Hematopoietic multipotent progenitor cell treated with erythropoietin and hydrocortisone succinate and interleukin-3 and kit ligand, for 15 days (in vitro differentiated cells): Measurements from ENCODE around the gene IFI27.
A peak's percentile ranks its signal among the peaks of the same experiment; 100 is the strongest.

Experiments
- DNase-seq: peaks from one replicate; pipeline ENCODE4 v3.0.0-alpha.2; 2015; ENCODE audit warnings: low spot score

Gene IFI27

DNA sequence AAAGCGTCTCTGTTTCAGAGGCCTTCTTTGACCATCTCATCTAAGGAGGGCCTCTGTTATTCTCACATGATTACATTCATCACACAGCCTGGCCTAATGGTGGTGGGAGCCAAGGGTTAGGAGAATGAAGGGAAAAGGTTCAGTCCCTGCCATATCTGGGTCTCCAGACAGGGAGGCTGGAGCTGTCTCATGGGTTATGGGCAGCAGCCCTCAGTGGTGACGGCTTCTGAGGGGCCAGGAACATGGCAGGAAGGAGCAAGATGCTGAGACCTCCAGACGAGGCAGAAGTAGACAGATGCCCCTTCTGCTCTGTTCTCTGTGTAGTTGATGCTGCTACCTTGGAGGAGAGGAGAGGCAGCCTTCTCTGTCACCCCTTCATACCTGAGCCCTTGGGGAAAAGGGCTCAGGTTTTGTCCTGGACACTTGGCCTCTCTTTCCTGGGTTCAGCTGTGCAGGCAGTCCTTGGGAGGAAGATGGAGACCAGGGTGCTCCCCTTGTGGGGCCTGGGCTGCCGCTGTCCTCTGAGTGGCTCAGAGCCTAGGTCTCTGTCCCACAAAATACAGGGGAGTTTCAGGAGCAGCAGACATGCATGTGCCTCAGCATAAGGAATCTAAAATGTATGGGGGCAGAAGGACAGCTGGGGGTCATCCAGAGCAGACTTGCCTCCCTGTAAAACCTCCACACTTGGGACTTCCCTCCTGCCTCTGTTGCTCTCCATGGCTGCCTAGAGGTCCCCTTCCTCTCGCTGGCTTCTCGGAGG is 15.3 kb downstream of the IFI27 start:
- DNase-seq = no peak

DNA sequence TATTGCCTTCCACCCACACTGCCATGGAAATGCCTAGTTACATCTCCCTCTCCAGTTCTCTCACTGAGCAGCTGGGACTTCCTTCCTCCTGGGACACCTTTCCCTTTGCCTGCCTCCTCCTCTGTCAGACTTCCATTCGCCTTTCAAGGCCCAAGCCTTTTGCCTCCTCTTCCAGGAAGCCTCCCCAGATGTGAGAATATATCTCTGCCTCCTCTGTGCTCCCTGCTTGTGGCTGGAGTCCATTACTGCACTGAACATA is 15.8 kb downstream of the IFI27 start:
- DNase-seq = no peak

DNA sequence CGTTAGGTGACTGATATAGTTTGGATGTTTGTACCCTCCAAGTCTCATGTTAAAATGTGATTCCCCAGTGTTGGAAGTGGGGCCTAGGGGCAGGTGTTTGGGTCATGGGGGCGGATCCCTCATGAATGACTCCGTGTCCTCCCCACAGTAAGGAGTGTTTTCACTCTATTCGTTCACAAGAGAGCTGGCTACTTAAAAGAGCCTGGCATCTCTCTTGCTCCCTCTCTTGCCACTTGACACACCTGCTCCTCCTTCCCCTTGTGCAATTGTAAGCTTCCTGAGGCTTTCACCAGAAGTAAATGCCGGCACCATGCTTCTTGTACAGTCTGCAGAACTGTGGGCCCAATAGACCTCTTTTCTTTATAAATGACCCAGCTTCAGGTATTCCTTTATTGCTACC is 16.3 kb downstream of the IFI27 start:
- DNase-seq = no peak

DNA sequence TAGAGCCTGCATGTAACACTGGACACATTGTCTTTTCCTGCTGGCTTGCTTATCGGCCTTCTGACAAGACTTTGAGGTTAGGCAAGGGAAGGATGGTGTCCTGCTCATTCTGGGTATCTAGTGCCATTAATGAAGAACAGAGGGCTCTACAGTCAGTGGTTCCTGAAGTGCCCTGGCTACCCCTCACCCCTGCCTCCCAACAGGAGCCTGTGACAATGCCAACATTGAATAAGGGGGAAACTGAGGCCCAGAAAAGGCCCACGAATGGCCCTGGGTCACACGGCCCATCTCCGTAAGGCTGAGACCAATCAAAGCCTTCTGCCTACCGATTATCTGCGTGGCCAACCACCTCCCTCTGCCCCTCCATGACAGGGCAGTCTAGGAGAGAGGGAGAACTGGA is 16.8 kb downstream of the IFI27 start:
- DNase-seq = no peak

DNA sequence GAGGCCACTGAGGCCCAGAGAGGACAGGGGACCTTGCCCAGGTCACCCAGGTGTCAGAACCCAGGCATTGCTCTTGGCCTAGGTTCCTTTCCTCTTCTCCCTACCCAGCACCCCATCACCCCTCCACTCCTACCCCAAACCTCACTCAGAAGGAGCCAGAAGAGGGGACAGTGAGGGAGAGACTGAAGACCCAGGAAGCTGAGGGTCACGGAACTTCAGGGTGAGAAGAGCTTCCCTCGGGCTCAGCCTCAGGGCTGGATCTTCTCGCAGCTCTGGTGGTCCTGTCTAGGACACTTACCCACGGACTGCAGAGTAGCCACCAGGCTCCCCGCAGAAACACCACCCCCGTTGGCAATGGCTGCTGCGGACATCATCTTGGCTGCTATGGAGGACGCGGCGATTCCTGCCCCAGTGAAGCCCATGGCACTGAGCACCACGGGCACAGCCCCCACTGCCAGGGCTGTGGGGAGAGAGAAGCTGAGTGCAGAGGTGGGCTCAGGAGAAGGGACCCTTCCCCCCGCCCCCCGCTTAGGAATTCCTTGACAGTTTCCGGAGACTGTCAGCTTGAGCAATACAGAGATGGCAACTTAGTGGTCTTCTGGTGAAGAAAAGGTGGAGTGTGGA is 17.8 kb downstream of the IFI27 start:
- no peak for DNase-seq

DNA sequence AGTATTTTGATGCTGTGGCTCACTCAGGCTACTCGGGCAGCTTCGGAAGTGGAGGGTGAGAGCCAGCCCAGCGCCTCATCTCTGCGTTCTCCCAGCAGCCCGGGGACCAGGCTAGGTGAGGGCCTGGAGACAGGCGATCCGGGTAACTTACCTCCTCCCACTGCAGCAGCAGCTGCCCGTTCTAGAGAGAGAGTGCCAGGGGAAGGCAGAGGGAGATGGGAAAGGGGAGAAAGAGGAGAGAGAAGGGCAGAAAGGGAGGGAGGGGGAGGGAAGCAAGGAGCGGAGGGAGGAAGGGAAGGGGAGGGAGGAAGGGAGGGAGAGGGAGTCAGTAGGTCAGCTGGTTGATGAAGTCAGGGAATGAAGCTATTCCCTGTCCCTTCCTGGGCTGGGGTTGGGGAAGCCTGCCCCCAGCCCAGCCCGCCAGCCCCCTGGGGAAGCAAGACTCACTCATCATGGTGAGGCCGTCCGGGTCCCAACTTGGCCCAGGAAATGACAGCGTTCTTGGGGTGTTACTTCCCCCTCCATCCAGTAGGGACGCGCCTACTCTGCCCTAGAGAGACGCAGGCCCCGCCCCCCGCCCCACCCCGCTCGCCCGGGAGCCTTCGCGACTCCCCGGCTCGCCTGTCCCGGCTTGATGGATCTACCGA is 18.7 kb downstream of the IFI27 start, which contains the start of gene IFI27L2:
Gene IFI27L2, minus strand, starts transcription at position 494 of the 647 bp plus-strand sequence. Its CDS starts 40 bp downstream, at position 454.
- DNase-seq = peak; percentile 77

DNA sequence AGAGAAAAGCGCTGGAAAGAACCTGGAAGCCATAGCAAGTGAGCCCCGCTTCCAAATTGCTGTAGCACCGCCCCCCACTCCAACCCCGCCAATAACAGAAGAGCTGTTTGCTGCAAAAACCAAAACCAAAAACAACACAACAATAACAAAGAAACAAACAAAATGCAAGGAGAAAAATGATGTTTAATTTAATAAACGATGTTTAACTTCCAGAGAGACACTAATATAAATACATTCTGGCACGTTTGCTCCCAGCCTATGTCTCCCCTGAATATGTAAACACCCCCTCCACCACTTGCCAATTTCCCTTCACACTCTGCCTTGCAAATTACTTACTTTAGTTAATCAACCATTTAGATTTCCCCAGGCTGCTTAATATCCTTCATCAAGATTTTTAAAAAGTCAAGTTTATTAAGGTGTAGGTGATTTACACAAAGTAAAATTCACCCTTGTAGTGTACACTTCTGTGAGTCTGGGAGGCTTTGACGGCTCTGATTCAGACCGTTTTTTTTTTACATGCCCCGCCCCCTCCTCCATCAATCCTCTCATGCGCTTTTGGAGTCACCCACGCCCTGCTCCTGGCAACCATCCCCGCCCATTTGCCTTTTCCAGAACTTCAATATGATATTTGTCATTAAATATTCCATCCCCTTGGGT is 19.4 kb downstream of the IFI27 start:
- DNase-seq = peak; percentile 49

DNA sequence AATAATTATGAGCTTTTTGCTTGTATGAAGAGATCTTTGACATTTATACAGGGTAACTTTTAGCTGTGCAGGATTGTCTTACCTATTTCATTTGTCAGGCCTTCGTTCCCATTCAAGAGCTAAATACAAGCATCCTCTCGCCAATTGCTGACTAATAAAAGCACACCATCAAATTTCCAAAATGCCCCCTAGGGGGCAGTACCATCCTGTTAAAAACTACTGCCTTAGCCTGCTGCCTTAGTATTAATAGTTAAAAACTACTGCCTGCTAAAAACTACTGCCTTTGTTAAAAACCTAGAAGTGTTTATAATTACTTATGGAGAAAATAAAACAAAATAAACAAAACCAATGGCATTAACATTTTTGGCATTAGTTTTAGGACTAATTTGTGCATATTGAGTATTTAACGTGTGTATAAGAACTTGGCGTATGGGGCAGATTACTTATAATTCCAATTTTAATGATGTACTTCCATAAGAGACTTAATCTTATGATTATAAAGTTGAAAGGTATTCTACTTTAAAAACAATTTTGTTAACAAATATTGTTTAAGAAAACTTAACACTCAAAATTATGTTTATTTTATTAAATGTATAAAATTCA is 21.9 kb downstream of the IFI27 start:
- peak; percentile 75 for DNase-seq

DNA sequence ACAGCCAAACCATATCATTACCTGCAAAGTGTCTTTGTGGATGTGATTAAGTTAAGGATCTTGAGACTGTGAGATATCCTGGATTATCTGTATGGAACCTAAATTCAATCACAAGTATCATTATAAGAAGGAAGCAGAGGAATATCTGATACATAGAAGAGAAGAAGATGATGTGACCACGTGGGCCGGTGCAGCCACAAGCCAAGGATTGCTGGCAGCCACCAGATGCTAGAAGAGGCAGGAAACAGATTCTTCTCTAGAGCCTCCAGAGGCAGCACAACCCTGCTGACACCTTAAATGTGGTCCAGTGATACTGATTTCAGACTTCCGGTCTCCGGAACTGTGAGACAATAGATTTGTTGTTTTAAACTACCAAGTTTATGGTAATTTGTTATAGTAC is 24.9 kb downstream of the IFI27 start:
- no peak for DNase-seq

DNA sequence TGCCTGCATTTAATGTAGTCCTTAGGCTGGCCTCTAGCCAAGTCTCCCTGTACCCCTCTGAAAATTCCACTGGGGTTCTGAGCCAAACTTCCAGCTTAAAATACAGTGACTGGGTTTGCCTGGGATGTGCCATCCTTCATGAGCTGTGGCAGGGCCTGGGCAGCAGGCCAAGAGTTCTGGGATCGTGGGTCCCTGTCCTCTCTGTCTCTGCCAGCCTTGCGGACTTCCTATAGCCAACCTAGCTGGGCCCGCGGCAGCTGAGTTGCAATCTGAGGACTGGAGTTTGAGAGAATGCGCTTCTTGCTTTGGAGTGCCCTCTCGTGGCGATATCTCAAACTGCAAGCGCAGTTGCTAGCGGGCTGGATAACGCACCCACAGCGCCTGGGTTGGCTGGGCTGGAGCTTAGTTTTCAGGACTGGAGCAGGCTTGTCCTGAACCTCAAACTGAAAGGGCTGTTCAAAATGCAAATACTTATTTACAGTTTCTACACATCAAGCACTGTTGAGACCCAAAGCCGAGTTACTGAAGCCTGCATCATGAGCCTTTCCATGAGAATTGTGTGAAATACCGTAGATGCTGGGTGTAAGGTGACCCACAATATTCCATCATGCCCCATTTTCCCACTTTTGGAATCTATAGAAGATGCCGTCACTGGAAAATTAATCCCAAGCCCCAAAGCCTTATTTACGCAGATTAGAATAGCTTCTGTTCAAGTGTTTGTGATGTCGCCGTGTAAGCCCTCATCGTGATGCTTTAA is 26.2 kb downstream of the IFI27 start:
- peak; percentile 79 for DNase-seq

DNA sequence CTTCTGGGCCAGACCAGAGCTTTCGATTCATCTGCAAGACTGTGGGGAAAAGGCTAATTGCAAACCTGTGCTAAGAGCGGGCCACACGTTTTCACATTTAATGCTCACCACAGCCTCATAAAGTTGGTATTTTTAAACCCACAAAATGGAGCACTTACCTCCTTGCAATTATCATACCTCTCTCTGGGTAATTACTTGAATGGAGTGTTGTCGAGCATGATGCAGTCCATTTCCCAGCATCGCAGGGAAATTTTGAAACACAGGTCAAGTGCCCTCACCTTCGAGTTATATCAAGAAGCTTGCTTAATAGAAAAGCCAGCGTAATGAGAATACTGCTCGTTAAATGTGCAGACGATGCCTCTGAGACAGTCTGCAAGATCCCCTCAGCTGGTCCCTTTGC is 27.7 kb downstream of the IFI27 start:
- DNase-seq = no peak

DNA sequence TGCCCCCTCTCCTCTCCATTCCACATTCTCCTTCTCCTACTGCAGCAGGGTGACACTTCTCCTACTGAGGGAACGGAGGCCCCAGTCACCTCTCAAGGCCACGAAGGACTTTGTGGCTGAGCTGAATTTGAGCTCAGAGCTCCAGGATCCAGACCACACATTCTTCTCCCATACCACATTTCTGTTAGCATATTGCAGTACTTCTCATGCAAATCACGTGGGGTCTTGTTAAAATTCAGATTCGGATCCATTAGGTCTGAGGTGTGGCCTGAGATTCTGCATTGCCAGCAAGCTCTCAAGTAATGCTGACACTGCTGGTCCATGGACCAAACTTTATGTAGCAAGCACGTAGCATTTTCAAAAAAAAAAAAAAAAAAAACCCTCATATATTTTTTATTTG is 28.5 kb downstream of the IFI27 start:
- no peak for DNase-seq

DNA sequence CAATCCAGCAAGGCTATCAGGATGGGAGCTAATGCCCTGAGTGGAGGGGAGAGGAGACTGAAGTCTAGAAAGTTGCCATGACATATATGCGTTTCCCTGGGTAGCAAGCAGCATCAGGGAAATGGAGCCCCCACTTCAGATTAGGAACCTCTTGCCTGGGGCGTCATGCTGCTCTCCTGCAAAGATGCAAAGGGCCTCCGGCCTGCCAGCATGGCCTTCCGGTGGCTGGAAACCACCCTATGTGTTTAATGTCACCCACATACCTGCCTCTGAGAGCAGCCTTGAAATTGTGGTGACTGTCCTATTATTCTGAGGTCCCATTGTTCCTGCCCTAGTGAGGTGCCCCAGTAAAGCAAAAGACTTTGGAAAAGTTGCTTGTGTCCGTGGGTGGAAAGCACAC is 28.9 kb downstream of the IFI27 start:
- no peak for DNase-seq

DNA sequence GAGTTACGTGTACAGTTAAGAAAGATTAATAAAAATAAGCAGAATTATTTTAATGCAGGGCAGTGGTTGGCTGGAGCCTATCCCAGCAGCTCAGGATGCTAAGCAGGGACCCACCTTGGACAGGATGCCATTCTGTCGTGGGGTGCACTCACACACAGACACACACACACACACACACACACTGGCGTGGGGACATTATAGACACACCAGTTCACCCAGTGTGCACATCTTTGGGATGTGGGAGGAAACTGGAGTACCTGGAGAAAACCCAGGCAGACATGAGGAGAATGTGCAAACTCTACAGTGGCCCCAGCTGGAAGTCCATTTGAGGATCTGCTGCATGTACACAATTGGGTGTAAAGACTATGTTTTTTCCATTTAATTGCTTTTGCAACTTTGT is 31.7 kb downstream of the IFI27 start:
- DNase-seq = no peak

DNA sequence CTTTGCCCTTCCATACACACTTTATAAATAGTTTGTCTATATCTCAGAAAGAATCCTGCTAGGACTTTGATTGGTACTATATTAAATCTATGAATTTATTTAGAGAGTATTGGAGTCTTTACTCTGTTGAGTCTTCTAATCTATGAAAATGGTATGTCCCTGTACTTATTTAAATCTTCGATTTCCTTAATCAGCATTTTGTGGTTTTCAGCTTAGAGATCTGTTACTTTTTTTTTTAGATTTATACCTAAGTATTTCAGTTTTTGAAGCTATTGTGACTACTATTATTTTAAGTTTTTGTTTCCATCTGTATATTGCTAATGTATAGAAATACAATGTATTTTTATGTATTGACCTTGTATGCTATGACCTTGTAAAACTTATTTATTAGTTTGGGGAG is 32.3 kb downstream of the IFI27 start:
- no peak for DNase-seq

DNA sequence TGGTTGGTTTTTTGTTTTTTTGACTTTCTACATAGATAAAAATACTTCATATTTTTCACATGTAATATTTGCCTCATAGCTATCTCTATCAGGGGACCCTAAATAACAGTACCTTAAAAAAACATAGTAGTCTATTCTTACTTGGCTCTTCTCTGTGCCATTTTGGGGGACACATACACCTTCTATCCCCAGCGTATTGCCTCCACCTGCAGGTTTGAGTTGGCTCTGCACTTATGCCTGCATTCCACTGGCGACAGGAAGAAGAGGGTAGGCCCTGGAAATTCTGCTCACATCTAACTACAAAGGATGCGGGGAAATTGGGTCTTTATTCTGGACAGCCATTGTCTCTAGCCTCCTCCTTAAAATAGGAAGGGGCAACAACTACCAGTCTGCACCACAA is 32.7 kb downstream of the IFI27 start:
- DNase-seq = no peak

DNA sequence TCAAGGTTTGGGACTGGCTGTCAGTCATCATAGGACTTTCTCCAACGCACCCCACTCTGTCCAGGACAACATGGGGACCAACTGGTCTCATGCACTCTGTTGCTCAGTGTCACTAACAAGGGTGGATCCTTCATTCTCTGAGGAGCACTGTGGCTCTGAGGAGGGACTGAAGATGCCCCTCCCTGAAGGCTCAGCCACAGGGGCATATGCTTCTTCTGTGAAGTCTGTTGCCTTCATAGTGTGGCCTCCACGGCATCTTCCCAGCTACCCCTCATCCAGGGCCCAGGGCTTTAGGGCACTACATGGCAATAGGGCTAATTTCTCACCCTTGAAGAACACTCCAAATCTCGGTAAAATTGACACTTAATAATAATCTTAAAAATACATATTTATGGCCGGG is 33.2 kb downstream of the IFI27 start:
- DNase-seq = no peak

DNA sequence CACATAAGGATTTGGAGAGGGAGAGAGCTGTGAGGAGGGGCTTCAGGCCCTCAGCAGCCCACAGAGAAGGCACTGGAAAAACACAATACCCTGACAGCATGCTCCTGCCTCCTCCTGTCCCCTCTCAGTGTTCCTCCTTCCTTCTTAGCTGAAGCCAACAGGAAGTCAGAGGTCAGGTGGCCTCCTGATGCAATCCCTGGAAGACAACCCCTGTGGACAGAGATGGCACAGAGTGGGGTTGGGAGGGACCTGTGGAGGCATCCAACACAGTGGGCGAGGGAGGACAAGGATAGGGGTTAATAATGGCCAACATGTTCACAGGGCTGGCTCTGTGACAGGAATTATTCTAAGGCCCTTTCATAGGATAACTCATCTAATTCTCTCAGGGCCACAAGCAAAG is 34.2 kb downstream of the IFI27 start:
- DNase-seq = no peak

DNA sequence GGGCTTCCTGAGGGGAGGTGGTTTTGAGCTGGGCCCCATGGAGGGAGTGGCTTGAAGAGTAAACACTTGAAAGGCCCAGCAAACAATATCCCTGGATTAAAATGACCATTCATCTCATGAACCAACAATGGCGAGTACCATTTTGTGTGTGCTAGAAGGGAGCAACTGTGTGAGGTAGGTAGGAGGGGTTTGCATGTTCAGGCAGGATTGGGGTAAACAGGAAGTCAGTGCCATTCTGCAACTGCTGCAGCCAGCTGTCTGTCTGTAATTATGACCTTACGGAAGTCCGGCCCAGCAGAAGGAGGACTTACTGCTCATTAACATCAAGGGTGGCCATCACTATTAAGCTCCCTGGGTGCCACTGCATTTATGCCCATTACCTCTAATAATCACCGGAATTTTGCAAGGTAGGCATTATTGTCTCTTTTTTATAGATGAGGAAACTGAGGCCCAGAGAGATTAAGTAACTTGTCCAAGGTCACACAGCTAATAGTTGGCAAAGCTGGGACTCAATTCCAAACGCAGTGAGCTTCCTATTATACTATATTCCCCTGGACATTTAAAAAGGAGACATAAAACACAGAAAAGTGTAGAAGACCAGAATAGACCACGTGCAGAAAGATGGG is 35.5 kb downstream of the IFI27 start:
- no peak for DNase-seq

DNA sequence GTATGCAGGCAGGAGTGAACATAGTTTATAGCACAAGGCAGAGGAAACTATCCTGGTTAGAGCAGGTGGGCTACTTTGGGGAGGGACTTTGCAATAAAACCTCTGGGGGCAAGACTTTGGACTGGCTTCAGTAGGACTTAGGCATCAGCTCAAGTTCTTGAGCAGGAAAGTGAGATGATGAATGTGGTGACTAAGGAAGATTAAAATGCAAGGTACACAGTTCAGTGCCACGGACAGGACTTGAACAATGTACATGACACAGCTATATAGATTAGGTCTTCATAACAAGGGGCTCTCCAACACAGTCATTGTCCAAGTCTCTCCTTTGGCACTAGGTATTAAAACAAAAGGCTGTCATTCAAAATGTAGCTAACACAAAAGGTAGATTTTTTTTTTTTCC is 42.1 kb downstream of the IFI27 start:
- no peak for DNase-seq

DNA sequence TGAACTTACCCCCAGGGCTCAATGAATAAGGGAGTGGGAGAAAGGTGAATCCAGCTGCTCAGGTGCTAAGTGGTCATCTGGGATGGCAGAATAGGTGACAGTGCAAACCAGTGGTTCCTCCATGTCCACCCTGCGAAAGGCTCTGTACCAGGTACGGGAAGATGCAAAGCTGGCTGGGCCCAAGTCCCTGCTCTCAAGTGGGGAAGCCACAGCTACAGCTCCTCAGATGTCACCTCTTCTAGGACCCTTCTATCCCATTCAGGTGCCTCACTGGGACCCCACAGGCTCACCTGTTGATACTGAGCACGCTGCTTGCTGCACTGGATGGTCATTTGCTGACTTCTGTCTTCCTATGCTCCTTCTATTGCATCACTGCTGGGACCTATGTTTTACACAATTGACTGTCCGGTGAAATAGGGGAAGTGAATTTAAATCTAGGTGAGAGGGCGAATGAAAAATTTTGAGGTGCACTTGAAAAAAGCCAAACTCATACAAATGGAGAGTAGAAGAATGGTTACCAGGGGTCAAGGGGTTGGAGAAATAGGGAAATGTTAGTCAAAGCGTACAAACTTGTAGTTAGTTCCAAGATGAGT is 43.3 kb downstream of the IFI27 start:
- DNase-seq = no peak
